ENCODE results near the gene ITGA5.

Gene ITGA5

GRCh38 chr12:54430471-54431069, 11.5 kb upstream of the ITGA5 start:
- no peak for DNase-seq

GRCh38 chr12:54429014-54429471, 10.0 kb upstream of the ITGA5 start:
- DNase-seq = no peak

DNA sequence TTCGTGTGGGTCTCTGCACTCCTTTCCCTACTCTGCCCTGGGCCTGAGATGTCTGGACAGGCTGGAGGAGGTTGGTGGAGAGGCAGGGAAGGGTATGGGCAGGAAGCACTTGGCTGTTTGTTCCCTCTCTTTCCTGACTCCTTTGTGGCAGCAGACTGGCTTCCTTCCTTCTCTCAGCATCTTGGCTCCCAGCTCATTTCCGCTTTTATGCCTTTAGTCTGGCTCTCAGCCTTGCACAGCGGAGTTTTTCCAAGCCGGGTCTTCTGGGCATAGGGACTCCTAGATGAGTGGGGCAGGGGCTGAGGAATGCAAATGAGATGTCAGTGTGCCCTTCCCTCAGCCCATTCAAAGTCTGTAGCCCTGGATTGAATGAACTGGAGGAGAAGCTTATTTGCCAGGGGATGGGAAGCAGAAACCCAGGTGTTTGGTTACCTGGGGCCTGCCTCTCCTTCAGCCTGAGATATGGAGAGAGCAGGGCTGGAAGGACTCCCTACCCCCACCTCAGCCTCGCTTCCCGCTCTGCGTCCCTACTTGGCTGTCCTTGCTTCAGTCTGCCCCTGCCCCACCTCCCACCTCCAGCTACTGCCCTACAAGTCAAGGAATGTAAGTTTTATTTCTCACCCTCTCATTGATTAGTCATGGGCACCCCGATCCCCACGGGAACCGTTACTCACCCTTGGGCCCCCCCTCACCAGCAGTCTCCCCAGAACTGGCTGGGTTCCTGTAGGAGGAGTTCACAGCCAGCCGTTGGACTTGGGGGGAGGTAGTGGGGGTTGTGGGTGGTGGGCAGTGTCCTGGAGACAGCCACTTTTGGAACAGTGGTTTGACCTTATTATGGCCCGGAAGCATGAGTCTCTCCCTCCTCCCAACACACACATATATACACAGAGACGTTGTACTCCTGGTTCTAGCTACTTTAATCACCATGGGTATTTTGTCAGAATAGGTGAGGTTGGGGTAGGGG, 9.3 kb upstream of the ITGA5 start:
- DNase-seq = no peak

DNA sequence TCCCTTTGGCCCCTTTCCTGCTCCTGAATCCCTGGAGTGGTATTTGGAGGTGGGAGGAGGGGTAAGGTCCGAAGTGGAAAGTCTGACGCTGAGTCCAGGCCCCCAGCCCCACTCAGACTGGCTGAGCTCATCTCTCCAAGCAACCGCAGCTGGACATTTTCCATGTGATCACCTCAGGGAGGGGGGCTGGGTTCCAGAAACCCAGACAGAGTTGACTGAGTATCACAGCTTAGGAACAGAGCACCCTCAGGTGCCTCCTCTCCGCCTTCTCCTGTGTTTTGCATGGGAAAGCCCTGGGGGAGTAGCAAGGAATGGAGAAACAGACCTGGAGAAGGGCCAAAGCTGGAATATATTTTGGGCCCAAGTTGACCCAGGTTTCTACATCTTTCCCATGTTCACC, 8.0 kb upstream of the ITGA5 start:
- no peak for DNase-seq

GRCh38 chr12:54426690-54427089, 7.6 kb upstream of the ITGA5 start:
- DNase-seq = no peak

DNA sequence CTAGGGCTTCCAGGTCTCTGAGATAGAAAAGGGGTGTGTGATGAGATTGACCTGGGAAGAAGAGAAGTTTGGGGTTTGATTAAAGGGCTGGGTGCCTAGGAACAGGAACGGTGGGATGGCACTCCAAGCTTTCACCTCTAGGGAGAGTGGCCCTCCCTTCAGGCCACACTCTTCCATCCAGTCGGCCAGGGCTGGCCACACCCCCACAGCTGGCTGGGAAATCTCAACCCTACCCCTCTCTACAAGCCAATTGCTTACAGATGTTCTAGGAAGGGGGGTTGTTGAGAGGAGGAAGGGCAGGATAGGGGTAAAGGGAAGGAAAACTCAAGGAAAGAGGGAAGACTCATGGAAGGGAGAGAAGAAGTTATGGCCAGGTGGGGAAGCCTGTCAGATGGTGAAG, 6.6 kb upstream of the ITGA5 start:
- no peak for DNase-seq

- DNase-seq = no peak
Observed at GRCh38 chr12:54424224-54424623, 5.2 kb upstream of the ITGA5 start.

GRCh38 chr12:54423816-54424150, 4.7 kb upstream of the ITGA5 start:
- DNase-seq = no peak

DNA sequence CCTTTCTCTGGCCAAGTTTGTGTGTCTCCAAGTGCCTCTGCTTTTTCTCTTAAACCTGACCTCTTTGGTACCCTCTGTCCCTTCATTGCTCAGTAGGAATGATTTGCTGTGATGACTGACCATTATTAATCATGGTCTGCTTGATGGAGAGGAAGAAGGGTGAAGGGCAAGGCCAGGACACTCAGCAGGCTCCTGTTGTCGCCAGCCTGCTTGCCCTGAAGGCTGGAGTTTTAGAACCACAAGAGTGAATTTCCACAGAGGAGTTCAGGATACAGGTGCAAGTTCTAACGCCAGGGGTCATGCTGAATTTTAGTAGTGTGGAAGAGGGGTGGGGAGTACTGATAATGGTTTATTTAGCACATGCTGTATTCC, 2.8 kb upstream of the ITGA5 start:
- no peak for DNase-seq

DNA sequence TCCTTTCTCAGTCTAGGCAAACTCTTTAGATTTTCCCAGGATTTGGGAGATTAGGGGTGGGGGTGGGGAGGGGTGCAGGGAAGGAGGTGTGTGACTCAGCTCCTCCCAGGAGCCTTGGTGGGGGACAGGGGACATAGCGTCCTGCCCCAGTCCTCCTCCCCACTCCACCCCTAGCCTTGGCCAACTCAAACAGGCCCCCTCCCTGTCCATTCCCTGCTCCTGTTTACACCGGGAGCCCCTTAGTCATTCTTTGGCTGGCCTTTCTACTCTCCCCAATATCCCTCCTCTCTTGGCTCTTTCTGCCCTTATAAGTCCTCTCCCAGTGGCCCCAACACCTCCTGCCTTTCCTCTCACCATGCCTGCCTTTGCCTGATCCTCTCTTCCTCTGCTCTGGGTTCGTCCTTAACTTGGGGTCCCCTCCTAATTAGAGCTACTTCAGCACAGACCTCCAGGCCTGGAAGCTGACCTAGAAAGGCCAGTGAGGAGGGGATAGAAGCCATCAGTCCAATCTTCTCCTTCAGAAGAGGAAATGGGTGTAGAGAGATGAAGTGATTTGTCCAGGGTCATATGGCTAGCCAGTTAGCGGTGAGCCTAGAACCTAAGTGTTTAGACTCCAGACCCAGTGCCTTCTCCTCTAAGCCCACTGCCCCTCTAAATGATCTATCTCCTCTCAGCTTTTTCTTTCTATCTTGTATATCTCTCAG, 2.3 kb upstream of the ITGA5 start:
- no peak for DNase-seq

DNA sequence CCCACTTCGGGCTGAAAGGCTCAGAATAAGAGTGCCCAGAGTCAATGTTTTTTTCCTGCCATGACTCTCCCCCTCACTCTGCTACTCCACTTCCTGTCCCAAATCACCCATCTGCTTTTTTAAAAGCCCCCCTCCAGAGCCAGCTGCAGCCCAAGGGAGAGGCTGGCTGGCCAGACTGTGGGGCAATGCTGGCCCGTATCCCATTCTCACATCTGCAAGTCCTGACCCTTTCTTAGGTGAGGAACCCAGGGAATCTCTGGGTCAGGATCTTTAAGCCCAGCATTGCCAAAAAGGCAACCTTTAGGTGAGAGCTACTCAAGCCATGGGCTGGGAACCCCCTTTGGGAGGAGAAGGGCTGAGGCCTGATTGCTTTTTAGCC, 1.7 kb upstream of the ITGA5 start:
- DNase-seq = no peak

- no peak for DNase-seq
Observed at GRCh38 chr12:54418441-54419087, 502 bp downstream of the ITGA5 start.

DNA sequence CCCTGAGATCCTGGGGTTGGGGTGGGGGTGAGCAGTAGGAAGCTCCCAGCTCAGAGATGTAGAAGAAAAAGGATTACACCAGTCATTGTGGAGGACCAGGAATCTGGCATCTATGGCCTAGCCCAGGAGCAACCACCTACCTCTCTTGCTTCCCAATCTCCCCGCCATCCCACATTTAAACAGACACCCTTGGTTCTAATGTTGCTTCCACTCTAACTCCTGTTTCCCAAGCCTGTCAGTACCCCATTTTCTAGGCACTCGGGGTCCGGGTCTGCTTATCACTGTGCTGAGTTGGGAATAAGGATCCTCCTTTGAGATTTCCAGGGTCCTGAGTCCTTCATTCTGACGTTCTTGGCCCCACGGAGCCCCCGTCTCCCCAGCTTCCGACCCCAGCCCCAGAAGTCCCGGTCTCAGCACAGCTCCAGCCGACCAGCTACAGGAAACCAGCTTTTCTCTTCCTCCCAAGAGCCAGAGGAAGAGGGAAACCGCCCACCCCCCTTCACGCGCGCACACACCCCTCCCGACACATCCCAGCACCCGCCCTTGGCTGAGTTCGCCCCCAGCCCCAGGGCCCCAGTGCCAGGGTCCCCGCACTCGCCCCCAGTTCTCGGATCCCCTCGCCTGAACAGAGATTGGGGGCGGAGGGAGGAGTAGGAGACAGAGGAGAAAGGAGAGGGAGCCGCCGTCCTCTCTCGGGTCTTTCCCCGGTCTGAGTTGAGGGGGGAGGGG, 1.2 kb downstream of the ITGA5 start:
- no peak for DNase-seq

- DNase-seq = no peak
Observed at GRCh38 chr12:54416687-54417603, 2.1 kb downstream of the ITGA5 start.

- no peak for DNase-seq
Observed at GRCh38 chr12:54415221-54415929, 3.7 kb downstream of the ITGA5 start.

DNA sequence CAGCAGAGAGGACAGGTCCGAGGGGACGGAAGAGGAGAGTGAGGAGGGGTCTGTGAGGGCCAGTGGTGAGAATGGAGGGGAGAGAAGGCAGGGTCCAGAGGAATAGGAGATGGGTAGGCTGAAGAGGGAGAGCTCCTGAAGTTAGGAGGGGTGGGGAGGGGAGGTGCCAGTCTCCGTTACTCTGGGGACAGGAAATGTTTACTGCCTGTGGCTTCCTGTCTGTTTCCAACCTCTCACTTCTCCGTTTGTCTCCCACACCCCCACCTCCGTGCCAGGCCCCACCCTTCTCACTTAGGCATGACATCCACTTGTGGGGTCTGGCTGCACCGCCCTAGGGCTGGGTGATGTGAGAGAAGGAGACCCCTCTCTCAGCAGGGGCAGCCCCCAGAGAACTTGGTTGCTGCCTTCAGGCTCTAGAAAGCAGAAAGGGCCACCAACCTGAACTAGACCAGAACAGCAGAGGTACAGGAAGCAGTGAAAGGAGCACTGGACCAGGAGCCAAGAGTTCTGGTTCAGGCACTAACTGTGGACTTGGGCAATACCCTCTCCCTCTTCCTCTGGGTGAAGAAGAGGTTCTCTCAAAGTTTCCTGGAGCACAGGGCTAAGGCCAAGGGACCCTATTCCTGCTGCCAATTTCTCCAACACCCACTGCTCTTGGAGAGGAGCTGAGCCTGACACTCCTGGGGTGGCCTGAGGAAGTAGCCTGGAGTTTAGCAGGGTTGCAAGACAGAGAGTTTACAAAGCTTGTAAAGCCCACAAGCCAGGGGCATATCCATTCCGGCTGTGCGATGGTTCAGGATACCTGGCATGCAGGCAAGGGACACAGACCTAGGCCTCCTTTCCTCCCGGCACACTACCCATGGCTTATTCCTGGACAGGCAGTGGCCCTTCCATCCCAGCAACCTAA, 5.5 kb downstream of the ITGA5 start:
- peak; percentile 69 for DNase-seq

- DNase-seq = no peak
Observed at GRCh38 chr12:54412786-54413185, 6.3 kb downstream of the ITGA5 start.

DNA sequence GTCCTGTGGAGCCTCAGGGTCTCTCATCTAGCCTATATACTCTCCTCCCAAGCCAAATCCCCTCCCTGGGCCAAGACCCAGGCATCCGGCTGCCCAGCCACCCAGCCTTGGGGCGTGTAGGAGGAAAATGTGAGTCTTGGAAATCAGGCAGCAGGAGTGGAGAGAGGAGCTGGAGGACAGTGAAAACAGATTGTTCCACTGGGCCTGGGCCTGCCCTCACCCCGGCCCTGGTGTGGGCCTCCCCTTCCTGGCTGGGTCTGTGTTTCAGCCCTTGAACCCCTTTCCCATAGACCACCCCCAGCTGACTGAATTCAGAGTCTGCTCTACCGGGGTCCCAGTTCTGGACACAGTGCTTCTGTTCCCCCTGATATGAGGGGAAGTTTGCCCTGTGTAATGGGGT, 6.7 kb downstream of the ITGA5 start:
- no peak for DNase-seq

DNA sequence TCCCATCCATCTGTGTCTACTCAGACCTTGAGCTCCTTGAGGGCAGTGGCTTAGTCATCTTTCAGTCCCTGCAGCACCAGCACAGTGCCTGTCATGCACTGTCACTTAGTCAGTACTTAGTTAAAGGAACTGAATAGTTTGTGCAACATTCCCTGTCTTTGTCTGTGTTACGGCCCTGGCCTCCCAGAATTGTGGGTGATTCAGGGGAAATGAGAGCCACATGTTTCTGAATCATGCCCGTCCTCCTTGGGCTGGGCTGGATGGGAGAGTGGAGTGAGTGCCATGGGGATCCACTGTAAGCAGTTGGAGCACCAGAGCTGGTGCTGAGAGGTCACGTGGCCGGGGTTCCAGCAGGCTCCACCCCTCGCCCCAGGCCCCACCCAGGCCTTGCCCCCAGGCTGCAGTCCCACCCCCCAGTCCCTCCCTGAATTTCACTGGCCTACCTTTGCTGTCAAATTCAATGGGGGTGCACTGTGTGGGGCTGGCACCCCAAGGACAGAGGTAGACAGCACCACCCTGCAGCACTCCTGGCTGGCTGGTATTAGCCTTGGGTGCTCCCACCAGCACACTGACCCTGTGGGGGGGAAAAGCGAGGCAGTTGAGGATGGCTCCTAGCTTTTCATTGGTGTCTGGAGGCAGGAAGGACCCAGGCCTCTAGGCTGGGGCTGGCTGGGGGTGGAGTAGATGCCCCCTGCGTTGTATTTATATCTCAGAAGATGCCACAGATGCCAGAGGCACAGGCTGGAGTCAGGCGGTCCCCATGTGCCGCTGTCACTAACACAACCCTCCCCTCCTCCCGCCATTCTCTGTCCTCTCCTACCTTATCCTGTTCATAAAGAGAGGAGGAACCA, 7.5 kb downstream of the ITGA5 start:
- DNase-seq = peak; percentile 64

All from stimulated activated CD4-positive, alpha-beta T cell treated with anti-CD3 and anti-CD28 coated beads, Interleukin-4, amount 100 ng/mL, for 24 hours (primary cell).